Hepatocyte (in vitro differentiated cells): ENCODE measurements around the gene RASSF3. TPM values are rescaled to one million over a fixed set of nuclear protein-coding genes. Genes with fewer than 3 reads are reported as not detected.
"Not testable (repeated sequence)": the region's sequence is repeated elsewhere in the genome, so short reads cannot be mapped to it uniquely, and the experiment has no call there.

Experiments used
- DNase-seq: peaks from one replicate; pipeline ENCODE4 v3.0.0-alpha.2; 2016; ENCODE audit warnings: low spot score
- H2AFZ ChIP-seq: fragments of 200-600 bp; sonication (generic); 2 replicates; pipeline ENCODE4 v1.6.0; 2016; ENCODE audit warnings: antibody characterized with exemption, mild to moderate bottlenecking
- H3K27ac ChIP-seq: fragments of 200-600 bp; sonication (generic); 2 replicates; pipeline ENCODE4 v1.5.1; 2016; ENCODE audit warnings: mild to moderate bottlenecking
- H3K27me3 ChIP-seq: fragments of 200-600 bp; sonication (generic); 2 replicates; pipeline ENCODE4 v1.6.1; 2016
- H3K36me3 ChIP-seq: fragments of 200-600 bp; sonication (generic); replicated peaks from 2 replicates; pipeline ENCODE4 v1.5.1; 2016; ENCODE audit warnings: low read depth; ENCODE audit not compliant: insufficient read depth
- H3K4me1 ChIP-seq: fragments of 200-600 bp; sonication (generic); 2 replicates; pipeline ENCODE4 v1.5.1; 2016; ENCODE audit warnings: mild to moderate bottlenecking, moderate library complexity; ENCODE audit not compliant: insufficient read depth
- H3K4me2 ChIP-seq: fragments of 200-600 bp; sonication (generic); 2 replicates; pipeline ENCODE4 v1.6.0; 2016
- H3K4me3 ChIP-seq: fragments of 200-600 bp; sonication (generic); 2 replicates; pipeline ENCODE4 v1.5.1; 2016; ENCODE audit warnings: mild to moderate bottlenecking
- H3K79me2 ChIP-seq: fragments of 200-600 bp; sonication (generic); 2 replicates; pipeline ENCODE4 v1.6.0; 2017; ENCODE audit warnings: mild to moderate bottlenecking
- H3K9me2 ChIP-seq: fragments of 200-600 bp; sonication (generic); replicated peaks from 2 replicates; pipeline ENCODE4 v1.6.0; 2017; ENCODE audit warnings: mild to moderate bottlenecking; ENCODE audit not compliant: insufficient read depth
- H3K9me3 ChIP-seq: fragments of 200-600 bp; sonication (generic); 2 replicates; pipeline ENCODE4 v1.5.1; 2016; ENCODE audit warnings: low read depth, mild to moderate bottlenecking
- H4K20me1 ChIP-seq: fragments of 200-600 bp; sonication (generic); 2 replicates; pipeline ENCODE4 v1.6.0; 2016; ENCODE audit warnings: mild to moderate bottlenecking; ENCODE audit not compliant: insufficient read depth, poor library complexity, severe bottlenecking
- CTCF ChIP-seq: fragments of 200-600 bp; sonication (generic); IDR thresholded peaks from 2 replicates; pipeline ENCODE4 v1.5.1; 2016; ENCODE audit warnings: antibody characterized with exemption, mild to moderate bottlenecking; ENCODE audit not compliant: poor library complexity
- EZH2 ChIP-seq: fragments of 200-600 bp; sonication (generic); IDR thresholded peaks from 2 replicates; pipeline ENCODE4 v1.6.1; 2016; ENCODE audit warnings: antibody characterized with exemption, mild to moderate bottlenecking, borderline replicate concordance
- EZH2phosphoT487 ChIP-seq: fragments of 200-600 bp; sonication (generic); IDR thresholded peaks from one replicate; pipeline ENCODE4 v1.6.1; 2018; ENCODE audit warnings: antibody characterized with exemption, mild to moderate bottlenecking, low read depth, moderate library complexity; ENCODE audit not compliant: unreplicated experiment, severe bottlenecking
- WGBS: methylation state at CpG from one replicate; pipeline ENCODE4 v1.1.6; 2016; ENCODE audit warnings: low lambda C conversion rate; ENCODE audit errors: missing lambda C conversion rate; 5-methylcytosine and 5-hydroxymethylcytosine counted together
- polyA plus RNA-seq: library from polyadenylated mRNA; unstranded; fragments of >200 nt; fragmentation: Nextera tagmentation; extraction: Ambion mirVana; gene quantifications from 2 replicates; pipeline ENCODE4 v1.2.1, GENCODE V29; 2016
- total RNA-seq: library from RNA; depleted of rRNA; stranded (reverse); fragments of >200 nt; gene quantifications from 2 replicates; pipeline ENCODE4 v1.2.3, GENCODE V29; 2014

RASSF3 gene
- total and polyA plus RNA-seq, 2 experiments from 2014 or later = 7.8 to 22.3 TPM

GRCh38 chr12:64685605-64686004, 75.3 kb downstream of the RASSF3 start:
- no peaks in the 10 kb centered on the region for H3K9me2 ChIP-seq
- no peak overlapping the region for H2AFZ ChIP-seq
- H3K36me3 ChIP-seq = no peaks in the 10 kb centered on the region
- peaks cover 2% of the 10 kb centered on the region for H3K79me2 ChIP-seq
- WGBS = 97% methylated on average over 15 of the region's 15 CpGs
- H3K4me1 ChIP-seq = peaks cover 12% of the 10 kb centered on the region
- H3K27me3 ChIP-seq = no peaks in the 10 kb centered on the region
- no peak overlapping the region for H3K4me3 ChIP-seq
- no peaks in the 10 kb centered on the region for H3K9me3 ChIP-seq
- H4K20me1 ChIP-seq = no peaks in the 10 kb centered on the region
- TF ChIP-seq EZH2phosphoT487 (no peak), EZH2 (no peak), CTCF (no peak)
- H3K27ac ChIP-seq = no peak overlapping the region
- no peak overlapping the region for H3K4me2 ChIP-seq
- no peak for DNase-seq

- Histone ChIP-seq H4K20me1 (no peaks in the 10 kb centered on the region), H2AFZ (no peak overlapping the region), H3K4me1 (peaks cover 10% of the 10 kb centered on the region), H3K4me3 (no peak overlapping the region), H3K79me2 (peaks cover 2% of the 10 kb centered on the region), H3K9me2 (no peaks in the 10 kb centered on the region), H3K27ac (peak overlapping the region; percentile 47), H3K36me3 (no peaks in the 10 kb centered on the region), H3K27me3 (no peaks in the 10 kb centered on the region), H3K9me3 (no peaks in the 10 kb centered on the region), H3K4me2 (no peak overlapping the region)
- WGBS = 49% methylated on average over 5 of the region's 5 CpGs
- TF ChIP-seq EZH2phosphoT487 (no peak), CTCF (no peak), EZH2 (no peak)
- DNase-seq = no peak
Measured at GRCh38 chr12:64687816-64688215, 77.5 kb downstream of the RASSF3 start.

GRCh38 chr12:64688219-64688618, 77.9 kb downstream of the RASSF3 start:
- no peaks in the 10 kb centered on the region for H3K36me3 ChIP-seq
- no peaks in the 10 kb centered on the region for H3K9me3 ChIP-seq
- WGBS = 73% methylated on average over 6 of the region's 6 CpGs
- H3K4me2 ChIP-seq = no peak overlapping the region
- H2AFZ ChIP-seq = no peak overlapping the region
- peak overlapping the region; percentile 47 for H3K27ac ChIP-seq
- TF ChIP-seq CTCF (no peak), EZH2 (no peak), EZH2phosphoT487 (no peak)
- H3K9me2 ChIP-seq = no peaks in the 10 kb centered on the region
- no peak overlapping the region for H3K4me3 ChIP-seq
- H3K27me3 ChIP-seq = no peaks in the 10 kb centered on the region
- no peak for DNase-seq
- H4K20me1 ChIP-seq = no peaks in the 10 kb centered on the region
- peaks cover 2% of the 10 kb centered on the region for H3K79me2 ChIP-seq
- peaks cover 6% of the 10 kb centered on the region for H3K4me1 ChIP-seq

GRCh38 chr12:64688715-64689114, 78.4 kb downstream of the RASSF3 start:
- peaks cover 4% of the 10 kb centered on the region for H3K4me1 ChIP-seq
- no peaks in the 10 kb centered on the region for H3K27me3 ChIP-seq
- no peaks in the 10 kb centered on the region for H3K9me3 ChIP-seq
- 79% methylated on average over 7 of the region's 7 CpGs for WGBS
- peaks cover 2% of the 10 kb centered on the region for H3K79me2 ChIP-seq
- DNase-seq = no peak
- no peak overlapping the region for H3K4me2 ChIP-seq
- TF ChIP-seq EZH2phosphoT487 (no peak), EZH2 (no peak), CTCF (no peak)
- no peaks in the 10 kb centered on the region for H3K36me3 ChIP-seq
- H2AFZ ChIP-seq = no peak overlapping the region
- H4K20me1 ChIP-seq = no peaks in the 10 kb centered on the region
- no peaks in the 10 kb centered on the region for H3K9me2 ChIP-seq
- H3K27ac ChIP-seq = no peak overlapping the region
- no peak overlapping the region for H3K4me3 ChIP-seq

GRCh38 chr12:64690236-64690635, 79.9 kb downstream of the RASSF3 start:
- not testable (repeated sequence) for H3K4me2 ChIP-seq, H4K20me1 ChIP-seq, H3K4me1 ChIP-seq, H3K27ac ChIP-seq, H3K9me3 ChIP-seq, H3K27me3 ChIP-seq, DNase-seq, H3K9me2 ChIP-seq, H2AFZ ChIP-seq, H3K4me3 ChIP-seq, H3K79me2 ChIP-seq, H3K36me3 ChIP-seq
- WGBS = 97% methylated on average over 6 of the region's 6 CpGs
